Effector CD8-positive, alpha-beta T cell (primary cell): Measurements from ENCODE around the gene TOP2A.
"Not testable (repeated sequence)": the region's sequence is repeated elsewhere in the genome, so short reads cannot be mapped to it uniquely, and the experiment has no call there.

ENCODE experiments used
- DNase-seq: peaks from one replicate; lab custom pipeline; 2025; lab: John Stamatoyannopoulos, UW

TOP2A gene

DNA sequence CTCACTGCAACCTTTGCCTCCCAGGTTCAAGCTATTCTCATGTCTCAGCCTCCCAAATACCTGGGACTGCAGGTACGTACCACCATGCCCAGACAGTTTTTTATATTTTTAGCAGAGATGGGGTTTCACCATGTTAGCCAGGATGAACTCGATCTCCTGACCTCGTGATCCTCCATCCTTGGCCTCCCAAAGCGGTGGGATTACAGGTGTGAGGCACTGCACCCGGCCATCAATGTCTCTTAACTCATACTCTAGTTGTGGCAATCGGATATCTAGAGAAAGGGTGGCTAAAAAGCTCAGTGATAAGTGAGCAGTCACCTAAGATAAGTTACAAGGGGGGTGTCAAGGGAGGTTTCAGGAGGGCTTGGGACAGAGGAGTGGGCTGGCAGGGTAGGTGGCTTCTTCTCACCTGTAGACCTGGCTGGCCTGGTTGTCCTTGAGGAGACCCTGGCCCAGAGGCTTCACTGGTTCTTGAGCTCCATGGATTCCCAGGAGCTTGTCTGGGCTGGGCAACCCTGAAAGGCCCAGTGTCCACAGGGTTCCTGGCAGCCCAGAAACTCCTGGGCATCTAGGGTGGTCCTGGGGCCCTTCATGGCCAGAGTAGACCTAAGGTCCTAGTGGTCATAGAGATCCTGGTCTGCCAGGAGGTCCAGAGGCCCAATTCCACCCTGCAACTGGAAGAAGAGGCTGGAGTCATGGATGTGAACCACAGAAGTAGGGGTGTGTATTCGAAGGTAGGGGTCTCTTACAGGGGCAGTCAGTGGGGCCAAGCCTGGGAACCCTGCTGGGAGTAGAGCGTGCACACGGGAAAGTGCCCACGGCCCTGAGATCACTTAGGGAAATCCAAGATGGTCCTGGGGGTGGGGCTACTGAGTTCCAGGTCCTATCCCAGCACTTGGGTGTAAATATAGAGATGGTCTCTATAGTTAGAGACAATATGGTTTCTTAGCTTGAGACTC, 12.9 kb upstream of the TOP2A start:
- DNase-seq: no peak

DNA sequence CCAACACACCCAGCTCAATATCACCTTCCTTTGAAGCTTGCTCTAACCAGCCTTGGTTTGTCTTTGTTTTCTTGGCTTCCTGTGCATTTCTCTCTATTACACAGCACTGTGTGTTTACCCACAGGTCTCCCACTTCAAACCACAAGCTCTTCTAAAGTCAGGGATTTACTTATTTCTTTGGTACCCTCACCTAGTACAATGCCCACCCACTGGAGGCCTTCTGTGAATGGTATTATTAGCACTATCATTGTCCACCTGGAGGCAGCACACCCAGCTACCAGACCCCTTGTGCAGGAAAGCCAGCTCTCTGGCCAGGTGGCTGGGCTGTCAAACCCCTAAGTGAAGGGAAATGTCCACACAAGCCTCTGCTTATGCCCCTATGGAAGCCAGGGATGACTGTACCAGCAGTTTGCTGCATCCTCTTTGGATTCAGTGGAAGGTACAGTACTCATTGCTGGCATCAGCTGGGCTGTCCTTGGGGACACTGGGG, 9.4 kb upstream of the TOP2A start:
- DNase-seq: no peak

DNA sequence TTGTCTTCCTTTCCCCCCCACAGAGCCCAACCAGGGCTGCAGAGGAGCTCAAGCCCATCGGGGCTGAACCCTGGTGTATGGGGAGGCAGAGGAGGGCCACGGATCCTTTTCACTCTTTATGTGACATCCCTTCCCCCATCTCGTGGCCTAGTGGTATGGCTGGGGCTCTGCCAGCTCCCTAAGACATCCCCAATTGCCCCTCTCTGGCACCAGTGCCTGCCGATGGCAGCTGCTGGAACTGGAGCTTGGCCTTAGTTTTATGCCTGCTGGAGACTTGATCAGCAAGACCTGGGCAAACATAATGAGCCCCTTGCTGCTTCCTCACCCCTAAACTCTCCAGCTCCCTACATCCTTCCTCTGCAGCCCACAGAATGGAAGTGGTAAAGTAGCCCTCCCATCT, 8.0 kb upstream of the TOP2A start:
- no peak for DNase-seq

DNA sequence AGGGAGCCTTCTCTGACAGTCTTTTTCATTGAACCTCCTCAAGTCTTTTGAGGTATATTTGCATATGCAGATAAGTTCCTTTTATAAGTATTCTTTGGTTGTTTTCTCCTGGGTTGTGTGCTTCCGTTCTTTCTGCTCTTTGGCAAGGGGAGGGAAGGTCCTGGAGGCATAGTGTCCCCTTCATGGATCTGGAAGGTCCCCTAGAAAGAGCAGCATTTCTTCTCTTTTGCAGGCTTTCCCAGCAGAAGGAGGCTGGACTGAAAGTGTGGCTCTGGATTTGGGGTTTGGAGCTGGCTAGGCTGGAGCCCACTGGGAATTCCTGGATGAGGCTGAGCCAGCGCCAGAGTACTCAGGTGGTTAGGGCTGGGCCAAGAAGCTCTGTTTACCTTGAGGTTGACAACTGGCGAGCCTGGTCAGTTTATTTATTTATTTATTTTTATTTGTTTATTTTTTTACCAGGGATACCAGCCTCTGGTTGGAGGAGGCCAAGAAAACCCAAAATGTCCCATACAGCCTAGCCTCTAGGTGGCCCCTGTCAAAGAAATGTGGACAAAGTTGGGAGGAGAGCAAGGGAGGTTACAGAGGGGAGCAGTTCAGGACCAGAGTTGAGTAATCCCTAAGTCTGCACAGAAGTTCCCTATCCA, 5.4 kb upstream of the TOP2A start:
- no peak for DNase-seq

DNA sequence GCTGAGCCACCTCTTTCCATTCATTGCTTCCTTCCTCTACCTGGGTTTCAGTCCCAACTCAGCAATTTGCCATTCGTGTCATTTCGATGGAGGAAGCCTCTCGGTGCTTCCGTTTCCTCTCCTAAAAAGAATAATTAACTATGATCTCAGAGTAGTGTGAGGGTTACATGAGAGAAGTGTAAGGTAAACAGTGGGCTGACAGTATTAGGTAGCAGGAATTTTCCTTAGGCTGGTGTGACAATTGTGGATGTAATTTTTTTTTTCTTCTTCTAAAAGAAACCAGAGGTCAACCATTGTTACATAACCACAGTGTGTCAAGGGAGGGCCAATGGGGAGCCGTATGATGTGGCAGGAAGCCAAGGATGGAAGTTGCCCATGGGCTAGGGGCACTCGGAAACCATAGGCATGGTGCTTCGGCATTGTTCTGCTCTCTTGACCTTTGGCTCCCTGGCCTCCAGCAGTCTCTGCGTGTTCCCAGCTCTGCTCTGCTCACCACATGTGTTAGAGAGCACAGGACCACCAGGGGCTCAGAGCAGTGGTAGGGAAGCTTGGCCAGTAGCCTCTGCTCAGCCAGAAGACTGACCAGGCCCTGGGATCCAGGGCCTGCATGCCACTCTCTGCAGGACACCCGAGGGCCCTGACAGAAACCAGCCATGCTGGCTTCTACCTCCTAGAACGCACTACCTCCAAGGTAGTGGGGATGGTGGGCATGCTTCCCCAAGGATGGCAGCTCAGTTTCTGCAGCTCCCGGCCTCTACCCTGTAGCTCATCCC, 2.0 kb upstream of the TOP2A start:
- no peak for DNase-seq

DNA sequence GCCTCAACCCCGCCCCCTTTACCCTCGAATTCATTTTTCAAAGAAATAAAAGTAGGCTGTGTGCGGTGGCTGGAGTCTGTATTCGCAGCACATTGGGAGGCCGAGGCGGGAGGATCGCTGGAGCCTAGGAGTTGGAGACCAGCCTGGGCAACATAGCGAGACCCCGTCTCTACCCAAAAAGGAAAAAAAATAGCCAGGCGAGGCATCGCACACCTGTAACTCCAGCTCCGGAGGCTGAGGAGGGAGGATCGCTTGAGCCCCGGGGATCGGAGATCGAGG, 671 bp upstream of the TOP2A start:
- no peak for DNase-seq

DNA sequence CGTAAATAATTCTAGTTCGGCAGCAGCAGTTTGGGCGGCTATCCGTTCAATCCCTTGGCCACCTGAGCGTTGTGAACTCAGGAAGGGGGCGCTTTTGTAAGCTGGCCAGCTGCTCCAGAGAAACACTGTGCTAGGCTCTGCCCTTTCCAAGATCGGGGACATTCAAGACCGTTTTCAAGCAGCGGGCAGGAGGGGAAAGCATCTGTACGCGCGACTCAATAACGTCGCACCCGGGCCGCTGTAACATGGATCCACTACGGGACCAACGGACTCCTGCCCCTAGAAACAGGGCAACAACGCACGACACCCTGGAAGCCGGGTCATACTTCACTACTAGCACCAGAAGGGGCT, 463 bp downstream of the TOP2A start:
- DNase-seq: no peak

DNA sequence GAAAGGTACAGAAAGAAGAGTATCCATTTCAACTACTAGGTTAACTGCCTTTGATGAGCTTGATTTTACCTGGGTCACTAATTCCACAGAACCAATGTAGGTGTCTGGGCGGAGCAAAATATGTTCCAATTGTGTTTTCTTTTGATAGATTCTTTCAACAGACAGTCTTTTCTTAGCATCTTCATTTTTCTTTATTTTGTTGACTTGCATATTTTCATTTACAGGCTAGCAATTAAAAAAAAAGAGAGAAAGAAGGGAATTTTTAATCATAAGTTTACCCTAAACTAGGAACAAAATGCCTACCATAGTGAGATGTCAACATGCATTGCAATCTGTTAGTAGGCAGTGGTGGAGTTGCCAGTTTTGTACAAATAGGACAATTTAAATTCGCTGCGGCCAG, 1.0 kb downstream of the TOP2A start:
- DNase-seq: no peak

DNA sequence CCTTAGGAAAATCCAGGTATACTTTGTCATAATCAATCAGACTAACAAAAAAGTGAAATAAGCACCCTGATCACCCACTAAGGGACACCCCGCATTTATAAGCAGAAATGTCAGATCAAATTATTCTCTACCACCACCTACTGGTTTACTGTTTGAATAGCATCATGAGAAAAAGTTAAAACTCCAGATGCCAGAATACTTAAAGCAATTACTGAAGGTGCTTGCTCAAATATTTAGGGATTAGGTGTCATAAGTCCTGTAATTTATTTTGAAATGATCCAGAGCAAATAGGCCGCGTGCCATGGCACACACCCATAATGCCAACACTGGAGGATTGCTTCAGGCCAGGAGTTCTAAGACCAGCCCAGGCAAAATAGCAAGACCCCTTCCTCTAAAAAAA, 2.3 kb downstream of the TOP2A start:
- DNase-seq: no peak

DNA sequence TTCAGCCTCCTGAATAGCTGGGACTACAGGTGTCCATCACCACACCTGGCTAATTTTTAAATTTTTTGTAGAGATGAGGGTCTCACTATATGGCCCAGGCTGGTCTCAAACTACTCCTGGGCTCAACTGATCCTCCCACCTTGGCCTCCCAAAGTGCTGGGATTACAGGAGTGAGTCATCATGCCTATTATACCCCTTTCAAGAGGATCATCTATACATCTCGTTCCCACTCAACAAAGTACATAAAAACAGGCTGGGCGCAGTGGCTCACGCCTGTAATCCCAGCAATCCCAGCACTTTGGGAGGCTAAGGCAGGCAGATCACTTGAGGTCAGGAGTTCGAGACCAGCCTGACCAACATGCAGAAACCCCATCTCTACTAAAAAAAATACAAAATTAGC, 3.4 kb downstream of the TOP2A start:
- not testable (repeated sequence) for DNase-seq

DNA sequence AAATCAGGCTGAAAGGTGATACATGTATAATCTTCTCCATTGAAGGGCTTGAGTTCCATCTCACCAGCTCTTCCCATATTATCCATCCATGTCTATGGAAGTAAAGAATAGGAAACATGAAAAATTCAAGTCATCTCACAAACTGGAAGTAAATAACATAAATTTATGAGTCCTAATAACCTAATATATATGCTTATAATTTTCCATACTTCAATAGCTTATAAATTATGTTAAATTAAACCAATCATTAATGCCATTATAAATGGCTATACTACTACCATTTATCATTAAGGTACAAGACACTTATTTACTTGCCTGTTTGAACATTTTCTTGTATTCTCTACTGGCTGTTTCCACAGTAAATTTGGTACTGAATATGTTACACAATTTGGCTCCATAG, 4.8 kb downstream of the TOP2A start:
- DNase-seq: no peak

DNA sequence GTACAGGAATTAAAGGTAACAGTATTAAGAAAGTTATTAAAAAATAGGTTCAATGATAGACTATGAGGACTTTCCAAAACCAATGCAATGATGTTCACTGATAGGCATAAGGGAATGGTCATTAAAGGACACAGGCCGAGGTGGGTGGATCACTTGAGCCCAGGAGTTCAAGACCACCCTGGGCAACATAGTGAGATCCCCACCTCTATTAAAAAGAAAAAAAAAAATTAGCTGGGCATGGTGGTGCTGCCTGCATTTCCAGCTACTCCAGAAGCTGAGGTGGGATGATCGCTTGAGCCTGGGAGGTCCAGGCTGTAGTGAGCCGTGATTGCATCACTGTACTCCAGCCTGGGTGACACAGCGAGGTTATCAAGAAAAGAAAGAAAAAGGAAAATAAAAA, 5.9 kb downstream of the TOP2A start:
- DNase-seq: no peak

DNA sequence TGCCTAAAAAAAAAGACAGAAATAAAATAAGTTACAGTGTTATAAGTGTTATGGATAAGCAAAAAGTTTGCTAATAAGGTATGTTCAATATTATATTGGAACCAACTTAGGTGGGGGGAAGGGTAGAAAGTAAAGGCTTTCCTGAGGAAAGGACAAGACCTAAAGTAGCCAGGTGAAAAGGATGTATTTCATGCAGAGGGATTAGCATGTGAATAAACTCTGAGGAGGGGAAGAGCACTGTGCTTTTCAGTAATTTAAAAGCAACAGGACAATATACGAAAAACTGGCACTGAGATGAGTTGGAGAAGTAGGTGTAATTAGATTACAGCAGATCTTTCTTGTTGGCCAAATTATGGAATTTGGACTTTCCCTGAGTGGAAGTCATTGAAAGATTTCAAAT, 7.6 kb downstream of the TOP2A start:
- no peak for DNase-seq

DNA sequence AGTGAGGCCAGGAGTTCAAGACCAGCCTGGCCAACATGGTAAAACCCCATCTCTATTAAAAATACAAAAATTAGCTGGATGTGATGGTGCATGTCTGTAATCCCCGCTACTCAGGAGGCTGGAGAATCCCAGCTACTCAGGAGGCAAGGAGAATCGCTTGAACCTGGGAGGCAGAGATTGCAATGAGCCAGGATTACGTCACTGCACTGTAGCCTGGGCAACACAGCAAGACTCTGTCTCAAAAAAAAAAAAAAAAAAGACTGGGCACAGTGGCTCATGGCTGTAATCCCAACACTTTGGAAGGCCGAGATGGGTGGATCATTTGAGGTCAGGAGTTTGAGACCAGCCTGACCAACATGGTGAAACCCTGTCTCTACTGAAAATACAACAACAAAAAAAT, 8.2 kb downstream of the TOP2A start:
- DNase-seq: not testable (repeated sequence)

DNA sequence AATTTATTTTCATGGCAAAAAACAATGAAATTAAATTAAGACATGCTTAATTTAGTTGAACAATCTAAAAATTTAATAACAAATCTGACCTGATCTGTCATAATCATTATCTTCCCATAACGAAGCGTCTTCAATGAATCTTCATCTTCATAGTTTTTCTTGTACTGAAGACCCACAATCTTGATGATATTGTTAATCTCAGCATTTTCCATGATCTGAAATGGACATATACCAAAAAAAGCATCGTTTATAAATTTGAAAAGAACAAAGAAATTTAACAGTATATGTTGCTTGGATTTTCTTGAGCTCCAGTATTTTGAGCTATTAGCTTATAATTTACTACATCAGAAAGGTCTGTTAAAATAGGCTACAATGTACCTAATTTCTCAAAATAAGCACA, 10.2 kb downstream of the TOP2A start:
- no peak for DNase-seq

DNA sequence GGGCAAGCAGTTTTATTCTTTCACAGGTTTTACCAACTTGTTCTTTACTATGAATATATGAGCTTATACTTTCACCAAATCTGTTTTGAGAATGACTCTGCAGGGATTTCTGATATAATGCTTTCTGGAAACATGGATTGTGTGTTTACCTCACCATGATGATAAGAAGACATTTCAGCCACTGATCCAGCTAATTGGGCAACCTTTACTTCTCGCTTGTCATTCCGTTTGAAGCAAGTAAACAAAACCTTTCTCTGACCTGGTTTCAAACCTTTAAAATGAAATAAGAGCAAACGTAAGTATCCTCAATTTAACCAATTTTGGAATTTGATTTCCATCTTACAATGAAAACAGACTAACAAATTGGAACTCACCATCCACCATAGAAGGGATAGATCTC, 13.7 kb downstream of the TOP2A start:
- DNase-seq: no peak

DNA sequence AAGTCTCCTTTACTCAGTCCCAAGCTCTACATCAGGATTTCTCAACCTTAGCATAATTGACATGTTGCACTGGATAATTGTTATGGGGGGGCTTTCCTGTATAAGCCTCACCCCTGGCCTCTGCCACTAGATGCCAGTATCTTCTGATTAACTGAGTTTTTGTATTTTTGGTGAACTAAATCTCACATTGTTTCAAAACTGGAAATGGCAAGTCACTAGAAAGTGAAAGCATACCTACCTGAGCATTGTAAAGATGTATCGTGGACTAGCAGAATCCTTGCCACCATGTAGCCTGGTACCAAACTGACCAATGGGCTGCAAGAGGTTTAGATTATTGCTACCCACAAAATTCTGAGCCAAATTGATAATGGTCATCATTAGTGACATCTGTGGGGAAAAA, 15.0 kb downstream of the TOP2A start:
- no peak for DNase-seq

DNA sequence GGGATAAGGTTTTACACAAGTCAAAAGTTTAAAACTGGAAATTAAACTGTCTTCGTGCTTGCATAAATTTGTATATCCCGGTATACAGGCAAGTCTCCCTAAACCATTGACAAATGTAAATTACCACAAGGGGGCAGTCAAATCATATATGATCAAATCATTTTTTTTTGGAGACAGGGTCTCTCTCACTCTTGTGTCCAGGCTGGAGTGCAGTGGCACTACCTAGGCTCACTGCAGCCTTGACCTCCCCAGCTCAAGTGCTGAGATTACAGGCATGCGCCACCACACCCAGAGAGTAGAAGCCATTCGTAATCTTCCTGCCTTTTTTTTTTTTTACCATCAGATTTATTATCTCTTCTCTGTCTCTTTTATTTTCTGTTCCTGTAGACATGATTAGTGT, 18.5 kb downstream of the TOP2A start:
- no peak for DNase-seq

DNA sequence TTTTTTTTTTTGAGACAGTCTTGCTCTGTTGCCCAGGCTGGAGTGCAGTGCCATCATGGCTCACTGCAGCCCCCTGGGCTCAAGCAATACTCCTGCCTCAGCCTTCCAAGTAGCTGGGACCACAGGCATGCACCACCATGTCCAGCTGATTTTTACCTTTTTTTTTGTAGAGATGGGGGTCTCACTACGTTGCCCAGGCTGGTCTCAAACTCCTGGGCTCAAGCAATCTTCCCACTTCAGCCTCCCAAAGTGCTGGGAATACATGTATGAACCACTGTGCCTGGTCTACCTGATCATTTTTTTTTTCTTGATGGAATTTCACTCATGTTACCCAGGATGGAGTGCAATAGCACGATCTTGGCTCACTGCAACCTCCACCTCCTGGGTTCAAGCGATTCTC, 31.1 kb downstream of the TOP2A start:
- DNase-seq: not testable (repeated sequence)

DNA sequence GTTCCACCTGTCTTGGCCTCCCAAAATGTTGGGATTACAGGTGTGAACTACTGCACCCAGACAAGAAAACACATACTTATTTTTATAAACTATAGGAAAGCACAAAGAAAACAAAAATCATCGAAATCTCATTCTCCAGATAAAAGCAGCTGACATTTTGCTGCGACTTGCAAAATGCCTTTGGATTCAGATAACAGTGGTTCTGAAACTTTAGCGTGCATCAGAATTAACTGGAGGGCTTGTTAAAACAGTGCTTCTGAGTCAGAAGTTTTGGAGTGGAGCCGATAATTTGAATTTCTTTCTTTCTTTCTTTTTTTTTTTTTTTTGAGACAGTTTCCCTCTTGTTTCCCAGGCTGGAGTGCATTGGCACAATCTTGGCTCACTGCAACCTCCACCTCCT, 35.4 kb downstream of the TOP2A start:
- DNase-seq: no peak

DNA sequence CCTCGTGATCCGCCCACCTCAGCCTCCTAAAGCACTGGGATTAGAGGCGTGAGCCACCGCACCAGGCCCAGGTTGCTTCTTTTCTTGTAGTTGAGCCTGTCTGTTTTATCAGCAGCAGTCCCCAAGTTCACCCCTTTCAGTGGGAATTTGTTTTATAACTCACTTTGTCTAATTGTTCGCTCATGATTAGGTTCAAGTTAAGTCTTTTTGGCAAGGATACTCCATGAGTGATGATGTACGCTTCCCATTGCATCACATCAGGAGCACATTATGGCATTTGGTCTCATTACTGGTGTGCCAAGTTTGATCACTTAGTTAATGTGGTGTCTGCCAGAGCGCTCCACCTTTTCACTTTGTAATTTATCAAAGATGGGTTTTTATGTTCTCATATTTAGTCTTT, 38.7 kb downstream of the TOP2A start:
- no peak for DNase-seq

DNA sequence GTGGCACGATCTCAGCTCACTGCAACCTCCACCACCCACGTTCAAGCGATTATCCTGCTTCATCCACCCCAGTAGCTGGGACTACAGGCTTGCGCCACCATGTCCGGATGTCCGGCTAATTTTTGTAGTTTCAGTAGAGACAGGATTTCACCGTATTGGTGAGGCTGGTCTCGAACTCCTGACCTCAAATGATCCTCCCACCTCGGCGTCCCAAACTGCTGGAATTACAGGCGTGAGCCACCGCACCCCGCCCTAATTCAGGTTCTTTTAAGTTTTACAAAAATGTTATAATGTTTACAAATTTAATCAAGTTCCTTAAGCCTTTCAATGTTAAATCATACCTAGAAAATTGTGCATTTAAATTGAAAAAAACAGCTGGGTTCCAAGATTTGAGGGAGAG, 39.9 kb downstream of the TOP2A start:
- no peak for DNase-seq

DNA sequence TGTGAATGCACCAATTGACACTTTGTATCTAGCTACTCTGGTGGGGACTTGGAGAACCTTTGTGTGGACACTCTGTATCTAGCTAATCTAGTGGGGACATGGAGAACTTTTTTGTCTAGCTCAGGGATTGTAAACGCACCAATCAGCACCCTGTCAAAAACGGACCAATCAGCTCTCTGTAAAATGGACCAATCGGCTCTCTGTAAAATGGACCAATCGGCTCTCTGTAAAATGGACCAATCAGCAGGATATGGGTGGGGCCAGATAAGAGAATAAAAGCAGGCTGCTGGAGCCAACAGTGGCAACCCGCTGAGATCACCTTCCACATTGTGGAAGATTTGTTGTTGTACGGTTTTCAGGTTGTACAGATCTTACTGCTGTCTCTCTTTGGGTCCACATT, 41.2 kb downstream of the TOP2A start:
- not testable (repeated sequence) for DNase-seq
